Spinal cord (tissue), 10 donors: ENCODE measurements around the gene RCAN2. TPM values are rescaled to one million over a fixed set of nuclear protein-coding genes. Genes with fewer than 3 reads are reported as not detected.

Experiments used
- DNase-seq, 6 donors: peaks; one replicate each; pipeline versions ENCODE4 v3.0.0 to v3.0.0-alpha.2; 2013 to 2015; ENCODE audit warnings: low spot score in 6 of 6, low read depth in 4 of 6
- H3K27ac ChIP-seq: one replicate; pipeline ENCODE4 v1.5.1; 2013; ENCODE audit warnings: low read depth, low read length, control low read depth
- H3K27me3 ChIP-seq: one replicate; pipeline ENCODE4 v1.6.1; 2013; ENCODE audit warnings: low read length; ENCODE audit not compliant: control insufficient read depth, insufficient read depth
- H3K36me3 ChIP-seq: one replicate; pipeline ENCODE4 v1.6.1; 2013; ENCODE audit warnings: low read length; ENCODE audit not compliant: control insufficient read depth, insufficient read depth
- H3K4me1 ChIP-seq: one replicate; pipeline ENCODE4 v1.6.1; 2013; ENCODE audit warnings: low read length; ENCODE audit not compliant: control insufficient read depth, insufficient read depth
- H3K4me3 ChIP-seq: one replicate; pipeline ENCODE4 v1.5.1; 2013; ENCODE audit warnings: low read depth, low read length, control low read depth
- H3K9me3 ChIP-seq: one replicate; pipeline ENCODE4 v1.6.1; 2013; ENCODE audit warnings: low read length; ENCODE audit not compliant: control insufficient read depth, insufficient read depth
- WGBS: methylation state at CpG from one replicate; pipeline ENCODE4 v1.1.5; 2013; ENCODE audit warnings: missing lambda C conversion rate; ENCODE audit not compliant: insufficient coverage; 5-methylcytosine and 5-hydroxymethylcytosine counted together
- polyA plus RNA-seq, 2 donors: library from polyadenylated mRNA; unstranded; fragments of 120-200 nt; gene quantifications; one replicate each; pipeline ENCODE4 v1.2.1, GENCODE V29; 2013; ENCODE audit not compliant: insufficient read length in 2 of 2
- total RNA-seq, 2 donors: library from RNA; depleted of rRNA in 1 of 2; stranded (reverse); fragments of 120-200 nt in 1 of 2; fragments of >200 nt in 1 of 2; gene quantifications; one replicate each; pipeline versions ENCODE4 v1.2.3 to v1.2.4, GENCODE V29; 2013 to 2014
- donor health status: healthy.

The RCAN2 gene
- total and polyA plus RNA-seq, 4 donors = 16.4 to 80.3 (median 60.3) TPM

DNA sequence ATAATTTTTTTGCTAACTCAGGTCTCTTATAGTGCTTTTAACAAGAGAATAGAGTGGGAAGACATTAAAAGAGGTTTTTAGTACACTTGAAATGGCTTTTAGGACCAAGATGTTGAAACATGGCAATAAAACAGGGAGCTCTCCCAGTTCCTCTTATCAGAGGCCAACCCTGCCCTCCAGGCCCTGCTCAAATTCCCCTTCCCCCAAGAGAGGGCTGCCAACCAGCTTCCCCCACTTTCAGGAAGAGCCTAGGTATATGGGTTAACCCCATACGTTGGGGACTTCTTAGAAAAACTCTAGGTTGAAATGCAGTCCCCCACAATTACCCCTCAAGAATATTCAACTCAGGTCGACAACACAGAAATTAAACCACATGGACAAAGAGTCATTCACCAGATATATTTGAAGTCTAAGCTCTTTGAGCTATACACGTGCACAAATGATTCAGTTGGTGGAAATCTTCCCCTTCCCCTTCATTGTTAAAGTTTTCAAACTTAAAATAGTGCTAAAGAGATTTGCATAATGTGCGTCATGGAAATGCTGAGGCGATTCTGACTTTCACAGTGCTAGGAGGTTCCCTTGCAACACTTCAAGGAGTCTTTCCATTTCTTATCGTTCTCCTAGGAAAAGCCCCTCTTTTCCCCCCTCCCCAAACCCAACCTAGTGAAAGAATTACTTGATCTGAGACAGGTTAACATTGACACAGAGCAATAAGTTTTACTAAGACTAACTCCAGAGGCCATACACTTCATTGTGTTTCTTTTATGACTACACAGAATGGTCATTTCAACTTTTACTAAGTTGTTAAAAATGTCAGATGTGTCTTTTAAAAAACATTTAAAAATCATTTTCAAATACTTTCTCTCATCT lies 270.7 kb downstream of the RCAN2 start:
- Histone ChIP-seq H3K27ac (no peak overlapping the region), H3K4me1 (no peaks in the 10 kb centered on the region), H3K27me3 (no peaks in the 10 kb centered on the region), H3K36me3 (no peaks in the 10 kb centered on the region), H3K9me3 (no peaks in the 10 kb centered on the region), H3K4me3 (no peak overlapping the region)
- no peak for DNase-seq
- no CpG with 5 or more reads among the region's 6 CpGs for WGBS

DNA sequence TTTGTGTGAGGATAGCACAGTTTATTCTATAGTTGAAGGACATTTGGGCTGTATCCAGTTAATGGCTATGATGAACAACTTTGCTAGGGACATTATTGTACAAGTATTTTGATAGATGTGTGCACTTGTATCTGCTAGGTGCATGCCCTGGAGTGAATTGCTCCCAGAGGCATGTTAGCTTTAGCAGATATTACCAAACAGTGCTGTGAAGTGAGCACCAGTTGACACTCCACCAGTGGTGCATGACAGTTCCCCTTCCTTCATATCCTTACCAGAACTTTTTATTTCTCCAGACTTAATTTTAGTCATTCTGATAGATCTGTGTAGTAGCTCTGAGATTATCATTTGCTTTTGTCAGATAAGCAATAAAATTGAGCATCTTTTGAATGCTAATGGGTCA lies 271.6 kb downstream of the RCAN2 start:
- Histone ChIP-seq H3K4me1 (no peaks in the 10 kb centered on the region), H3K36me3 (no peaks in the 10 kb centered on the region), H3K9me3 (no peaks in the 10 kb centered on the region), H3K27ac (no peak overlapping the region), H3K4me3 (no peak overlapping the region), H3K27me3 (no peaks in the 10 kb centered on the region)
- DNase-seq = peak in 1 of 6 donors; percentile 37

DNA sequence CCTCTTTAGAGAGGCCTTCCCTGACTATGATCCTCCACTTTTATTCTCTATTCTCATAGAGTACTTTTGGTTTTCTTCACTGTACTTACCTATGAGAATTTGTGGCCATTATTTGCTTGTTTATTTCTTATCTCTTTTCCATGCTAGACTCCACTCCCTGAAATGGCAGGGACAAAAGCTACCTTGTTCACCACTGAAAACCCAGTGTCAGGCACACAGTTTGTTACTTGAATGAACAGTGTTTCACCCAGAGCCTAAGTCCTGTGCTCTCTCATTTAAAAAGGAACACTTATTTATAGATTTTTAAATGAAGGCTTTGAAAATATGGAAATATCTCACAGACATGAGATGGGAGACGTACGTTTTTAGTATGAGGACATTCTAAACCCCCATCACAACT lies 272.8 kb downstream of the RCAN2 start:
- Histone ChIP-seq H3K27ac (no peak overlapping the region), H3K9me3 (no peaks in the 10 kb centered on the region), H3K4me3 (no peak overlapping the region), H3K36me3 (no peaks in the 10 kb centered on the region), H3K27me3 (no peaks in the 10 kb centered on the region), H3K4me1 (no peaks in the 10 kb centered on the region)
- no CpG with 5 or more reads among the region's 2 CpGs for WGBS
- no peak for DNase-seq

DNA sequence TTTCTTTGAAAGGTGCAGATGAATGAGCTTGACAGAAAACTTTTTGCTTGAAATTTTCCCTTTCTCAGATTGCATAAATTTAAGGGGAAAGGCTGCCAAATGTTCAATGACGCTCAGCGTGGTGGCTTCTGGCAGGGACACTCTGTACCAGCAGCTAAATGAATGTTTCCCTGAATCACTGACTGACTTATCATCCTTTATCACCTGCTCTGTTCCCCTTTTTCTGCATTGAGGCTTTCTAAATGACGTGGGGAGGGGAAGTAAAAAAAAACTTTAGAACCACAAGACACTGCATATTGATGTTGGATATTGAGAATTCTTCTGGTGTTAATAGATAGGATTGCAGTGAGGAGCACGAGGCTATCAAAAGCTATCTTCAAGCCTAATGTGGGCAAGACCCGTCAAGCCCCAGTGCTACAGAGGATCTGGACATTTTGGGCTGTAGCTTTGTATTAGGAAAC lies 273.5 kb downstream of the RCAN2 start:
- no peaks in the 10 kb centered on the region for H3K4me1 ChIP-seq
- 70% methylated on average over 2 of the region's 5 CpGs for WGBS

DNA sequence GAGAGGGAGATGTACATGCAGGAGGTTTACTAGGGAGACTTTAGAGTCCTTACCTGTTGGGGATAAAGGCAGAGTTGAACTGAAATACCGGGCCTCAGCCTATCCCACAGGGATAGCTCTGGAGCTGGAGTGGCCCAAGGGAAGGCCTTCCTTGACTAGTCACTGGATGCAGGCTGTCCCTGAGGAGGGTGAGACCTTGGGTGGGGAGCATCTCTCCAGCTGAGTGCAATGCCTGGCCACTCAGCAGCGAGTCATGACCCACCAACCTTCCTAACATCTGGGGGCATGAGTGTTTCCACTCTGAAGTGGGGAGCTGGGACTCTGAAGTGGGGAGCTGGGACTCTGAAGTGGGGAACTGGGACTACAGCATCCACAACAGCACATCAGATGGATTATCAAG lies 274.4 kb downstream of the RCAN2 start:
- 90% methylated on average over 1 of the region's 2 CpGs for WGBS
- Histone ChIP-seq H3K27me3 (no peaks in the 10 kb centered on the region), H3K27ac (no peak overlapping the region), H3K4me3 (no peak overlapping the region), H3K9me3 (no peaks in the 10 kb centered on the region), H3K36me3 (no peaks in the 10 kb centered on the region), H3K4me1 (no peaks in the 10 kb centered on the region)
- DNase-seq = no peak

More for the DNA sequence above, 273.5 kb downstream of the RCAN2 start:
- H3K4me3 ChIP-seq = no peak overlapping the region
- peak in 2 of 6 donors; percentile 7 to 67 for DNase-seq
- no peaks in the 10 kb centered on the region for H3K27me3 ChIP-seq
- no peaks in the 10 kb centered on the region for H3K9me3 ChIP-seq
- no peaks in the 10 kb centered on the region for H3K36me3 ChIP-seq
- H3K27ac ChIP-seq = no peak overlapping the region

DNA sequence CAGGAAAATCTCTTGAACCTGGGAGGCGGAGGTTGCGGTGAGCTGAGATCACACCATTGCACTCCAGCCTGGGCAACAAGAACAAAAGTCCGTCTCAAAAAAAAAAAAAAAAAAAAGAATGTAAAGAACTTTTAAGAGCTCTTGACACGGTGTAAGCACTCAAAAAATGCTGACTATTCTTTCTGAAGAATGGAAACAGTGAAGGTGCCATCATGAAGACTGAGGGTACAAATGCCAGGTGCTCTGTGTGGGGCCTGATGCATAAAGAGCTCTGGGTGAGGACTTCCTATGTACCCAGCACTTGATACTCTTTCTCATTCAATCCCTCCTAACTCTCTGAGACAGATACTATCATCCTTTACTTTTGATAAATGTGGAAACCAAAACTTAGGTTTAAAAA lies 275.5 kb downstream of the RCAN2 start:
- Histone ChIP-seq H3K9me3 (no peaks in the 10 kb centered on the region), H3K36me3 (no peaks in the 10 kb centered on the region), H3K27ac (no peak overlapping the region), H3K4me1 (no peaks in the 10 kb centered on the region), H3K27me3 (no peaks in the 10 kb centered on the region), H3K4me3 (no peak overlapping the region)
- 100% methylated on average over 1 of the region's 4 CpGs for WGBS
- no peak for DNase-seq

DNA sequence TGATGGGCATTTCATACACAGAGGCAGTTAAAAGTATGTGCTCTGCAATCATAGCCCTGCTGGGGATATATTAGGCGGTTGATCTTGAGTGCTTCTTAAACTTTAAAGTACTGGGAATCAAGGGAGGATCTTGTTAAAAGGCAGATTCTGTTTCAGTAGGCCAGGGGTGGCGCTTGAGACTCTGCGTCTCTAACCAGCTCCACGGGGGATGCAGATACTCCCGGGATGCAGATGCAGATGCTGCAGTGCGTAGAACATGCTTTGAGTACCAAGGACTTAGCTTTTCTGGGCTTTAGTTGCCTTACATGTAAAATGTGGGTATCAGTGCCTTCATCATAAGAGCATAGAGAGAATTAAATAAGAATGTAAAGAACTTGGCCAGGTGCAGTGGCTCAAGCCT lies 276.0 kb downstream of the RCAN2 start:
- no peaks in the 10 kb centered on the region for H3K27me3 ChIP-seq
- no peaks in the 10 kb centered on the region for H3K9me3 ChIP-seq
- H3K4me3 ChIP-seq = no peak overlapping the region
- no peak for DNase-seq
- H3K4me1 ChIP-seq = no peaks in the 10 kb centered on the region
- 59% methylated on average over 6 of the region's 6 CpGs for whole genome bisulfite sequencing
- no peak overlapping the region for H3K27ac ChIP-seq
- H3K36me3 ChIP-seq = no peaks in the 10 kb centered on the region

DNA sequence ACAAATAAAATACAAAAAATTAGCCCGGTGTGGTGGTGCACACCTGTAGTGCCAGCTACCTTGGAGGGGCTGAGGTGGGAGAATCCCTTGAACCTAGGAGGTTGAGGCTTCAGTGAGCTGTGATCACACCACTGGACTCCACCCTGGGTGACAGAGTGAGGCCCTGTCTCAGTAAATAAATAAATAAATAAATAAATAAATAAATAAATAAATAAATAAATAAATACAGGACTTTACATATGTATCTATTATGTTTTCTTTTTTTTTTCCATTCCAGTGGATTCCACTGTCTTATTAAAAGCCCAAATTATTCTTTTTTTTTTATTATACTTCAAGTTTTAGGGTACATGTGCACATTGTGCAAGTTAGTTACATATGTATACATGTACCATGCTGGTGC lies 279.3 kb downstream of the RCAN2 start:
- Histone ChIP-seq H3K4me1 (no peaks in the 10 kb centered on the region), H3K4me3 (no peak overlapping the region)

DNA sequence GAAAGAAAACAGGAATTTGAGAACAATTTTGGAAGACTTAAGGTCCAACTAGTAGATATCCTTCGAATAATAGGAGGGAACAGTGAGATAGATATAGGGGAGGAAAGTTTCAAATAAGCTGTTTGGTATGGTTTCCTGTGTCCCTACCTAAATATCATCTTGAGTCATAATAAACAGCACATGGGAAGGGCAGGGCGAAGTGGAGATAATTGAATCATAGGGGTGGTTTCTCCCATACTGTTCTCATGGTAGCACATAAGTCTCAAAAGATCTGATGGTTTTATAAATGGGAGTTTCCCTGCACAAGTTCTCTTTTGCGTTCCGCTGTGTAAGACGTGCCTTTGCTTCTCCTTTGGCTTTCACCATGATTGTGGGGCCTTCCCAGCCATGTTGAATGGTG lies 281.0 kb downstream of the RCAN2 start:
- Histone ChIP-seq H3K27ac (no peak overlapping the region), H3K27me3 (no peaks in the 10 kb centered on the region), H3K4me3 (no peak overlapping the region), H3K9me3 (no peaks in the 10 kb centered on the region), H3K4me1 (no peaks in the 10 kb centered on the region), H3K36me3 (no peaks in the 10 kb centered on the region)
- WGBS = no CpG with 5 or more reads among the region's 5 CpGs
- no peak for DNase-seq

More for the DNA sequence above, 279.3 kb downstream of the RCAN2 start:
- H3K9me3 ChIP-seq = no peaks in the 10 kb centered on the region
- no peaks in the 10 kb centered on the region for H3K27me3 ChIP-seq
- H3K36me3 ChIP-seq = no peaks in the 10 kb centered on the region
- H3K27ac ChIP-seq = no peak overlapping the region
- DNase-seq = no peak
- no CpG with 5 or more reads among the region's 1 CpG for WGBS

DNA sequence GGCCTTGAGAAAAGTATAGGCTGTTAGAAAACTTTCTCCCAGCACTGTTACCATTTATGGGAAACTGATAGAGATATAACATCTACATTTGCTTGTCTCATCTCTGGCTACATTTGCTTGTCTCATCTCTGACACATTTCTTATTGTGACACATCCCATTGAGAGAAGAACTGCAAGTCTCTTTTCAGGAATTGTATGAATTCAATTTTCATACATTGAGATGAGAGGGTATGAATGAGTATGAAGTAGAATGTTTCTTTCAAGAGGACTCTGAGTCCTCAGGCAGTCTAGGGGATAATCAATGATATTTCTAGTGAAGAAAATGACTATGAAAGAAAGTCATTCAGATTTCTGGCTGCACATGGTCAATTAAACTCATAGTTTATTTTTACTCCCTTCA lies 282.9 kb downstream of the RCAN2 start:
- Histone ChIP-seq H3K4me3 (no peak overlapping the region), H3K27me3 (no peaks in the 10 kb centered on the region), H3K4me1 (no peaks in the 10 kb centered on the region), H3K9me3 (no peaks in the 10 kb centered on the region), H3K36me3 (no peaks in the 10 kb centered on the region), H3K27ac (no peak overlapping the region)
- no peak for DNase-seq
